ENCODE measurements around the gene ABHD17C.

Gene ABHD17C

DNA sequence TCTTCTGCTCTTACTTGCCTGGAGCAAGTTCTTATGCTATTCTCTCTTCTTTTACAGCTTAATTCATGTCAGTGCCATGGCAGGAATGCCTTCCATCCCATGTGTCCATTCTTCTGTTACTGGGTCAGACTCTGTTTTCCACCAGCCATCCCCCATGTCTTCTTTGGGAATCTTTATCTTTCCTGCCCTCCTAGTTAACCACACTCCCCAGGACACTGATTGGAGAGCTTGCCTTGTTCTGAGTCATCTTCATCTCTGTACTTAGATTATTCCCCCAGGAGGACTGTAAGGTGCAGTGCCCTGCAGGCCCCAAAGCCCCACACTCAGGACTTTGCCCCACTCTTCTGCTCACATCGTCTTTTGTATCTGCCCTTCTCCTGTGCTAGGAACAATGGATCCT lies 3.6 kb downstream of the ABHD17C start:
- Histone ChIP-seq H3K9ac (ENCODE audit: low read depth, low read length) (no peak overlapping the region), H3K36me3 (ENCODE audit: insufficient read depth, low read length) (no peaks in the 10 kb centered on the region), H3K9me3 (ENCODE audit: control insufficient read depth, insufficient read depth, low read length) (no peaks in the 10 kb centered on the region), H3K4me1 (ENCODE audit: insufficient read depth, low read length) (peaks cover 5% of the 10 kb centered on the region)

DNA sequence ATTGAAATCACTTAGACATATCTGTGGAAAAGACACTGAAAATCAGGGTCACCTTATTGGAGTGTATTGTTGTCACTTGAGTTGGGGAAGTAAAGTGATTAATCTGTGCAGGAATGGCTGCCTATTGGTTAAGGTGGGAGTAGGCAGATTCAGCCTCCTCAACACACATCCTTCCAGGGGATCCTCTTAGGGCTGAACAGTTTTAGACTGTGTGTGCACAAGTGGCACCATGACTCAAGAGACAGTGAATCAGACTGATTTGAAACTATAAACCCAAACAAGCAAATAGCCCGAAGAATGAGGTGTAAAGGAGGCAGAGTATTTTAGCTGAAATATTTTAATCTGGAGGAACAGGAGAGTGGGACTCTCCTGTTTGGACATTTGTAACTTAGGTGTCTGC lies 4.9 kb downstream of the ABHD17C start:
- Histone ChIP-seq H3K4me1 (ENCODE audit: insufficient read depth, low read length) (peaks cover 5% of the 10 kb centered on the region), H3K9me3 (ENCODE audit: control insufficient read depth, insufficient read depth, low read length) (no peaks in the 10 kb centered on the region), H3K36me3 (ENCODE audit: insufficient read depth, low read length) (no peaks in the 10 kb centered on the region), H3K9ac (ENCODE audit: low read depth, low read length) (no peak overlapping the region)

- Histone ChIP-seq H3K9ac (ENCODE audit: low read depth, low read length) (no peak overlapping the region), H3K4me1 (ENCODE audit: insufficient read depth, low read length) (peaks cover 11% of the 10 kb centered on the region), H3K9me3 (ENCODE audit: control insufficient read depth, insufficient read depth, low read length) (no peaks in the 10 kb centered on the region), H3K36me3 (ENCODE audit: insufficient read depth, low read length) (no peaks in the 10 kb centered on the region)
Observed at GRCh38 chr15:80701676-80702311, 6.7 kb downstream of the ABHD17C start.

DNA sequence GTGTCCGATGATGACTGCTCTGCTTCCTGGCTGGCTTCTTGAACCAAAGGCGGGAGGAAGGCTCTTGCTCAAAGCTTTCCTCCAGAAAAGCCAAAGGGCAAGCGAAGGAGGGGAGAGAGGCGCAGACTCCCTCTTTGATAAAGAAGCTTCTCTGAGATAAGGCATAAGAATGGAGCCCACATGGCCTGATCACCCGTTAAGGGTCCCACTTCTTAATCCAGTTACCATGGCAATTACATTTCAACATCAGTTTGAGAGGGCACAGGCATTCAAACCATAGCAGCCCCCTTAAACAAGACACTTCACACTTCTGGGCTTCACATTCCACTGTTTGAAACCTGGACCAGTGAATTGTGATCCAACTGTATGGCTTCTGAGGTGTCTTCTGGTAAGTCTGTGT lies 8.0 kb downstream of the ABHD17C start:
- Histone ChIP-seq H3K36me3 (ENCODE audit: insufficient read depth, low read length) (no peaks in the 10 kb centered on the region), H3K9ac (ENCODE audit: low read depth, low read length) (no peak overlapping the region), H3K9me3 (ENCODE audit: control insufficient read depth, insufficient read depth, low read length) (no peaks in the 10 kb centered on the region), H3K4me1 (ENCODE audit: insufficient read depth, low read length) (peaks cover 11% of the 10 kb centered on the region)

- no peaks in the 10 kb centered on the region for H3K9me3 ChIP-seq (ENCODE audit: control insufficient read depth, insufficient read depth, low read length)
- H3K9ac ChIP-seq (ENCODE audit: low read depth, low read length), result no peak overlapping the region
- peaks cover 11% of the 10 kb centered on the region for H3K4me1 ChIP-seq (ENCODE audit: insufficient read depth, low read length)
- no peaks in the 10 kb centered on the region for H3K36me3 ChIP-seq (ENCODE audit: insufficient read depth, low read length)
Observed at GRCh38 chr15:80703965-80704364, 8.9 kb downstream of the ABHD17C start.

- Histone ChIP-seq H3K36me3 (ENCODE audit: insufficient read depth, low read length) (no peaks in the 10 kb centered on the region), H3K4me1 (ENCODE audit: insufficient read depth, low read length) (peaks cover 11% of the 10 kb centered on the region), H3K9ac (ENCODE audit: low read depth, low read length) (no peak overlapping the region), H3K9me3 (ENCODE audit: control insufficient read depth, insufficient read depth, low read length) (no peaks in the 10 kb centered on the region)
Observed at GRCh38 chr15:80706161-80706560, 11.1 kb downstream of the ABHD17C start.

DNA sequence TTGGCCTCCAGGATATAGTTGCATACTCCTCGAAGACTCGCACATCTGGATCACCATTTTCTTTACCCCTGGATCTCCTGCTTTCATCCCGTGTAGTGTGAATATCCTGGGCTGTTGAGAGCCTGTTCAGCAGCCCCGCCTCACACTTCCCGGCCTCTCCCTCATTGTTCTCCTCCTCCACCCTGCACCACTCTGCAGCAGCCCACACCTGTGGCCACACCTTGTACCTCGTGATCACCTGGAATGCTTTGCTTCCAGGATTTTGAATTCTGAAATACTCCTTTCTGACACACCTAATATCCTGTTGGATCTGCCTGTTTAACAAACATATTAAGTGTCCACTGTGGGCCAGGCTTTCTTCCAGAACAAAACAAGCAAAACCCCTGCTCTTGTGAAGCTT lies 14.4 kb downstream of the ABHD17C start:
- H3K9ac ChIP-seq (ENCODE audit: low read depth, low read length), result no peak overlapping the region

GRCh38 chr15:80710635-80711554 lies 15.8 kb downstream of the ABHD17C start:
- Histone ChIP-seq H3K4me1 (ENCODE audit: insufficient read depth, low read length) (peaks cover 10% of the 10 kb centered on the region), H3K9ac (ENCODE audit: low read depth, low read length) (no peak overlapping the region), H3K9me3 (ENCODE audit: control insufficient read depth, insufficient read depth, low read length) (no peaks in the 10 kb centered on the region), H3K36me3 (ENCODE audit: insufficient read depth, low read length) (no peaks in the 10 kb centered on the region)

More for the DNA sequence above, 14.4 kb downstream of the ABHD17C start:
- peaks cover 11% of the 10 kb centered on the region for H3K4me1 ChIP-seq (ENCODE audit: insufficient read depth, low read length)
- no peaks in the 10 kb centered on the region for H3K36me3 ChIP-seq (ENCODE audit: insufficient read depth, low read length)
- H3K9me3 ChIP-seq (ENCODE audit: control insufficient read depth, insufficient read depth, low read length), result no peaks in the 10 kb centered on the region

DNA sequence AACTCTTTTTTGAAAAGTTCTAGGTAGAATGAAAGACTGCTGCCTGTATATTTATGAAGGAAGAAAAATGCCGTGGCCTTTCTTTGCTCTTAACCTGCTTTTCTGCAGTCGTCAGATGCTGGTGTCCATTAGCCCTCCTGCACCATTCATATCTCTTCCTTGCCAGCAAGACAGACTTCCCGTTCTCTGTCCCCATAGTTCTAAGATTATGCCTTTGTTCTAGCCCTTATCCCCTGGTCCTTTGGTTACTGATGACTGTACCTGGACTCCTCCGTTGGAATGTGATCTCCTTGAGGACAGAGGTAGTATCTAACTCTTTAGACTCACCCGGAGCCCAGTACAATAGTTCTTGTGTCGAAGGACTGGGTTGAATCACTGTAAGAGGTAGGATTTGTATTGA lies 16.8 kb downstream of the ABHD17C start:
- no peak overlapping the region for H3K9ac ChIP-seq (ENCODE audit: low read depth, low read length)
- no peaks in the 10 kb centered on the region for H3K9me3 ChIP-seq (ENCODE audit: control insufficient read depth, insufficient read depth, low read length)
- H3K36me3 ChIP-seq (ENCODE audit: insufficient read depth, low read length), result no peaks in the 10 kb centered on the region
- H3K4me1 ChIP-seq (ENCODE audit: insufficient read depth, low read length), result peaks cover under 1% of the 10 kb centered on the region; the same call in 1 of the 2 replicates

DNA sequence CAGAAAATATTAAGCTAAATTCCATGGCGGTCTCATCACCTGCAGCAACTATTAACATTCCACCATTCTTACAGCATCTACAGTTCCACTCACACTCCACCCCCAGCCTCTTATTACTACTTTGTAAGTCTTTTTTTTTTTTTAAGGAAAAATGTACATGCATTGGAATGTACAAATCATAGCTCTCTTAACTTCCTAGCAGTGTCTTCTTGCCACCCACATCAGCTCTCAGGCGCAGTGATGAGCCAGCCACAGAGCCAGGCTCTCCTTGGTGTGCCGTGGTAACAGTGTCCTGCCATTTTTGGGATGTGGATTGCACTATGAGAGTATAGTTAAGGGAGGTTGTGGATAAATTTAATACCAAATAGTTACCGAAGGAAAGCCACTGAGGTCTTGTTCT lies 17.8 kb downstream of the ABHD17C start:
- Histone ChIP-seq H3K4me1 (ENCODE audit: insufficient read depth, low read length) (no peaks in the 10 kb centered on the region), H3K9me3 (ENCODE audit: control insufficient read depth, insufficient read depth, low read length) (no peaks in the 10 kb centered on the region), H3K36me3 (ENCODE audit: insufficient read depth, low read length) (no peaks in the 10 kb centered on the region), H3K9ac (ENCODE audit: low read depth, low read length) (no peak overlapping the region)

DNA sequence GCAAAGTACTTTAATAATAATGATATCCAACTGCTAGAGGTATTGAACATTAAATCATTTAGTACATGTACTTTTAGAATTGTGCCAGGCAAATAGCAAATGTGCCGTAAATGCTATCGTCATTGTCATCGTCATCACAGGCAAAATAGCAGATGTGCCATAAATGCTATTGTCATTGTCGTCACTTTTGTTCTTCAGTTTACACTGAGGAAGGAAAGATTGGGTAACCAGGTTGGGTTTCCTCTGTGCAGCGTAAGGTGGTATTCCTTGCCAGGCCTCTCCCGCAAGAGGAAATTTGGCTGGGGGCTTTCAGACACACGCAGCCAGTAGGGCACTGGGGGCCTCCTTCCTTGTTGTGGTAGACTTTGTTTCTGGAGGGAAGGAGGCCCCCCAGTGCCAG lies 26.4 kb downstream of the ABHD17C start:
- Histone ChIP-seq H3K9ac (ENCODE audit: low read depth, low read length) (no peak overlapping the region), H3K4me1 (ENCODE audit: insufficient read depth, low read length) (no peaks in the 10 kb centered on the region), H3K36me3 (ENCODE audit: insufficient read depth, low read length) (no peaks in the 10 kb centered on the region), H3K9me3 (ENCODE audit: control insufficient read depth, insufficient read depth, low read length) (peaks cover 4% of the 10 kb centered on the region; the same call in 1 of the 2 replicates)

- Histone ChIP-seq H3K9me3 (ENCODE audit: control insufficient read depth, insufficient read depth, low read length) (peaks cover 4% of the 10 kb centered on the region; the same call in 1 of the 2 replicates), H3K36me3 (ENCODE audit: insufficient read depth, low read length) (no peaks in the 10 kb centered on the region), H3K4me1 (ENCODE audit: insufficient read depth, low read length) (no peaks in the 10 kb centered on the region), H3K9ac (ENCODE audit: low read depth, low read length) (no peak overlapping the region)
Observed at GRCh38 chr15:80722811-80723210, 27.7 kb downstream of the ABHD17C start.

DNA sequence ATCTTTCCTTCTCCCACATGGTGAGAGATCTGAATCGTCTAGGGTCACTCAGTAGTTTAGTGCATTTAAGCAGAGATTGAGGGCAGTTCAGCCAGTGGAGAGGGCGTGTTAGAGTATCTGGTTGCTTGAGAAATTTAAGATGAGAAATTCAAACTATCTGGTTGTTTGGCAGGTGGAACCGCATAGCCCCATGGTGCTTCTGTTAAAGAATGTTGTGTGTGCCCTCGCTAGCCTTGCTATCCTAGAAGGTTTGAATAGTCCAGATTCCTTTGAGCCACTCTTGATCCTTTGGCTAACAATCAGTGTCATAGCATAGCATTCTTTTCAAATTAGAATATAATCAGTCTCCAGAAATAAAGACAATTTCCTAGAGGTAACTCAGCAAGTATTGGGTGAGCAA lies 32.1 kb downstream of the ABHD17C start:
- Histone ChIP-seq H3K36me3 (ENCODE audit: insufficient read depth, low read length) (no peaks in the 10 kb centered on the region), H3K9me3 (ENCODE audit: control insufficient read depth, insufficient read depth, low read length) (peaks cover 4% of the 10 kb centered on the region; the same call in 1 of the 2 replicates), H3K9ac (ENCODE audit: low read depth, low read length) (no peak overlapping the region), H3K4me1 (ENCODE audit: insufficient read depth, low read length) (no peaks in the 10 kb centered on the region)

- Histone ChIP-seq H3K9me3 (ENCODE audit: control insufficient read depth, insufficient read depth, low read length) (peaks cover 4% of the 10 kb centered on the region; the same call in 1 of the 2 replicates), H3K36me3 (ENCODE audit: insufficient read depth, low read length) (no peaks in the 10 kb centered on the region), H3K4me1 (ENCODE audit: insufficient read depth, low read length) (no peaks in the 10 kb centered on the region), H3K9ac (ENCODE audit: low read depth, low read length) (no peak overlapping the region)
Observed at GRCh38 chr15:80727596-80727995, 32.5 kb downstream of the ABHD17C start.

DNA sequence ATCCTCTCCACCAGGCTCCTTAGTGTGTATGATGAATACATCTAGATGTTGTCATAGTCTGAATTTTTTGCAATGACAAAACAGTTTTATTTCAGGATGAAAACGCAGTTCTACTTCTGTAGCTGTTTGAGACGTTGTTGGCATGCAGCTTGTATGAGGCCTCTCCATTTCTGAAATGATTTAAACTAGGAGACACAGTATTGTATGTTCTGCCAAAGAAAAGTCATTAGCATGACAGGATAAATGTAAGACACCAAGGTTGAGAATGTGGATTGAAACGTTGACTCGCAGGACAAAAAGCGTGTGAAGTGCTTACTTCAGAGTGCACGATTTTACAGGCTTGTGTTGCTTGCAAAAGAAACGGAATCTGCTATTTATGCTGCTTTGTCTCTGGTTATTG lies 35.3 kb downstream of the ABHD17C start:
- Histone ChIP-seq H3K4me1 (ENCODE audit: insufficient read depth, low read length) (no peaks in the 10 kb centered on the region), H3K9ac (ENCODE audit: low read depth, low read length) (no peak overlapping the region), H3K36me3 (ENCODE audit: insufficient read depth, low read length) (no peaks in the 10 kb centered on the region), H3K9me3 (ENCODE audit: control insufficient read depth, insufficient read depth, low read length) (no peaks in the 10 kb centered on the region)
